ENCODE data around the gene CLDN7. TPM values are rescaled to one million over a fixed set of nuclear protein-coding genes. Genes with fewer than 3 reads are reported as not detected.
A peak's percentile ranks its signal among the peaks of the same experiment; 100 is the strongest.

Gene CLDN7
- total RNA-seq, 4 donors from 2014 or later, result 2.0 to 5.9 (median 2.4) TPM; not detected in 1

DNA sequence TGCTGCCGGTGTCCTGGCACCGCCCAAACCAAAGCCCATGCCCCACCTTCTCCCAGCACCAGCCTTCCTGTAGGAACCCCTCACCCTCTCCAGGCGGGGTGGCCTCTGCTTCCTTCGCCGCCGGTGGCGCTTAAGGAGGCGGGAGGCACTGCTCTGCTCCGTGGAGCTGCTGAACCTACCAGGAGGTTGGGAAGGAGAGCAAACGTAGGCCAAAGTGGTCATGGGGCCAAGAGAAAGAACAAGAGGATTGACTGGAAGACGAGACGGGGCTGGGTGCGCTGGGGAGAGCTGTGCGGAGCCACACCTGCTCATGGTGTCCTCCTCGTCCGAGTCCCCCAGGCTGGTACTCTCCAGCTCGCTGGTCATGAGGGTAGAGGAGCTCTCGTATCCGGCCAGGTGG lies 32.8 kb downstream of the CLDN7 start:
- 89 to 91% methylated on average over 18 to 19 of the region's 19 CpGs for WGBS, 2 donors
- H3K27ac ChIP-seq, result no peak overlapping the region
- peaks cover 2 to 64% (median 24%) of the 10 kb centered on the region in 3 donors for H3K36me3 ChIP-seq

DNA sequence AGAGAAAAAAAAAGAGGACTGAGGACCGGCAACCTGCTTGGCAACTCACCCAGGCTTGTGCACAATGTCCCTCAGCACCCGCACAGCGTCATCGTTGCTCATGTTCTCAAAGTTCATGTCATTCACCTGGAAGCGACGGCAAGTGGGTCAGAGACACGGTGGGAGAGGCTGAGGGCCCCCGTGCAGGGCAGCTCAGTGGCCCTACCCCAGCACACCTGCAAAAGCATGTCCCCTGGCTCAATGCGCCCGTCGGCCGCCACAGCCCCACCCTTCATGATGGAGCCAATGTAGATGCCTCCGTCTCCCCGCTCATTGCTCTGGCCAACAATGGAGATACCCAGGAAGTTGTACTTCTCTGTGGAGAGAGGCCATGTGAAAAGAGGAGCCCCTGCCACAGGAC lies 33.4 kb downstream of the CLDN7 start:
- H3K27ac ChIP-seq, result no peak overlapping the region

More for the DNA sequence above, 32.8 kb downstream of the CLDN7 start:
- Histone ChIP-seq H3K4me1 (peaks cover 0 to 28% (median 13%) of the 10 kb centered on the region in 4 donors), H3K9me3 (no peaks in the 10 kb centered on the region), H3K27me3 (no peaks in the 10 kb centered on the region), H3K4me3 (no peak overlapping the region)
- TF ChIP-seq POLR2A (IDR thresholded peaks at IDR 0.05) (no peak), EP300 (IDR thresholded peaks at IDR 0.05) (no peak)
- TF ChIP-seq, protein P1, sequence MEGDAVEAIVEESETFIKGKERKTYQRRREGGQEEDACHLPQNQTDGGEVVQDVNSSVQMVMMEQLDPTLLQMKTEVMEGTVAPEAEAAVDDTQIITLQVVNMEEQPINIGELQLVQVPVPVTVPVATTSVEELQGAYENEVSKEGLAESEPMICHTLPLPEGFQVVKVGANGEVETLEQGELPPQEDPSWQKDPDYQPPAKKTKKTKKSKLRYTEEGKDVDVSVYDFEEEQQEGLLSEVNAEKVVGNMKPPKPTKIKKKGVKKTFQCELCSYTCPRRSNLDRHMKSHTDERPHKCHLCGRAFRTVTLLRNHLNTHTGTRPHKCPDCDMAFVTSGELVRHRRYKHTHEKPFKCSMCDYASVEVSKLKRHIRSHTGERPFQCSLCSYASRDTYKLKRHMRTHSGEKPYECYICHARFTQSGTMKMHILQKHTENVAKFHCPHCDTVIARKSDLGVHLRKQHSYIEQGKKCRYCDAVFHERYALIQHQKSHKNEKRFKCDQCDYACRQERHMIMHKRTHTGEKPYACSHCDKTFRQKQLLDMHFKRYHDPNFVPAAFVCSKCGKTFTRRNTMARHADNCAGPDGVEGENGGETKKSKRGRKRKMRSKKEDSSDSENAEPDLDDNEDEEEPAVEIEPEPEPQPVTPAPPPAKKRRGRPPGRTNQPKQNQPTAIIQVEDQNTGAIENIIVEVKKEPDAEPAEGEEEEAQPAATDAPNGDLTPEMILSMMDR (IDR thresholded peaks at IDR 0.05), result no peak
- no peak for DNase-seq (ENCODE audit: low spot score in 2 of 2)

DNA sequence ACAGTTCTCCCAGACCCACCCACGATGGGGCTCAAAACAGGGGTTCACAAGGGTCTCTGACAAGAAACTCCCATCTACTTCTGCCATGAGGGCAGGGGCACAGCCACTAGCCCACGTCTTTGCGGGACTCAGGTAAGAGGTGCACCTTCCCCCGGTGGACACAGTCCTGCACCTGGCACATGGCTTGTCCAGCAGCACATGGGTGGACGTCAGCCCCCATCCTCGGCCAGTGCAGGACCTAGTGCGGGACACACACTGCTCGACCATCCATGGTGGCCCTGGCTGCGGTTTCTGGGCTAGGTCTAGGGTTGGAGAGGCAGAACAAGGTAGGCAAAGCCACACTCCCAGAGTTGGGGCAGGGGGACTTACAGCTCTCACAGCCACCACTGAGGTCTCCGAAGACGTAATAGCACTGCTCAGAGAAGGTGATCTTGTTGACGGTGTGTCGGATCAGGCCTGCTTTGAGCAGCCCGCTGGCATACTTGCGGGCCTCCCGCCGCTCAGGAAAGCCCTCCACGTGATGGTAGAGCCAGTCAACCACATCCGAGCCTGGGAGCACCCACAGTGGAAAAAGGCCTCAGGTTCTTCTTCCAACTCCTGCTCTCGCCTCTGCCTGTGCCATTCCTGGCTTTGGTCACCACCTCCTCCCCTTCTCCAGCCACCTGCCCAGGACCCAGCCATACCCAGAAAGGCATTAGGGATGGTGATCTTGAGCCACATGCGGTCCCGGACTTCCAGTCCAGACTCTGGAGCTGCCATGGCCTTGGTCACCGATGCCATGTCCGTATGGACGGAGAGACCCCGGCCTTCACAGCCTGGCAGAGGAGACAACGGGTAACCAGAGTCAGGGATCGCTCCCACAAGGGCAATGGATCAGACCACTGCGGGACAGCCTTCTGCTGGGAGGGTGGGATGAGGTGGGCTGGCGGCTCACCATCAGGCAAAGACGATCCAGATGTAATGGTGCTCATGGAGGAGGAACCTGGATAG lies 35.3 kb downstream of the CLDN7 start:
- H3K4me1 ChIP-seq, result peaks cover 0 to 13% (median under 1%) of the 10 kb centered on the region in 4 donors
- DNase-seq (ENCODE audit: low spot score in 2 of 2), result no peak
- no peaks in the 10 kb centered on the region for H3K27me3 ChIP-seq
- H3K27ac ChIP-seq, result peak overlapping the region in 1 of 4 donors; percentile 7
- 92 to 93% methylated on average over 25 to 29 of the region's 31 CpGs for WGBS, 2 donors
- no peak overlapping the region for H3K4me3 ChIP-seq
- H3K36me3 ChIP-seq, result peaks cover 6 to 89% (median 32%) of the 10 kb centered on the region in 3 donors
- TF ChIP-seq, protein P1 (IDR thresholded peaks at IDR 0.05), result no peak
- TF ChIP-seq POLR2A (IDR thresholded peaks at IDR 0.05) (no peak), EP300 (IDR thresholded peaks at IDR 0.05) (no peak)
- H3K9me3 ChIP-seq, result no peaks in the 10 kb centered on the region

More for the DNA sequence above, 33.4 kb downstream of the CLDN7 start:
- Histone ChIP-seq H3K4me1 (peaks cover 0 to 28% (median 13%) of the 10 kb centered on the region in 4 donors), H3K27me3 (no peaks in the 10 kb centered on the region), H3K9me3 (no peaks in the 10 kb centered on the region), H3K36me3 (peaks cover 2 to 70% (median 29%) of the 10 kb centered on the region in 3 donors), H3K4me3 (no peak overlapping the region)
- 89 to 93% methylated on average over 14 of the region's 14 CpGs for whole genome bisulfite sequencing, 2 donors
- no peak for DNase-seq (ENCODE audit: low spot score in 2 of 2)
- no peak for TF ChIP-seq POLR2A (IDR thresholded peaks at IDR 0.05)
- TF ChIP-seq, protein P1 (IDR thresholded peaks at IDR 0.05), result no peak
- TF ChIP-seq EP300 (IDR thresholded peaks at IDR 0.05), result no peak

GRCh38 chr17:7225711-7226331 lies 36.5 kb downstream of the CLDN7 start:
- Histone ChIP-seq H3K27ac (peak overlapping the region in 1 of 4 donors; percentile 55), H3K27me3 (no peaks in the 10 kb centered on the region), H3K36me3 (peaks cover 6 to 93% (median 32%) of the 10 kb centered on the region in 3 donors), H3K4me3 (no peak overlapping the region), H3K4me1 (peaks cover 0 to 14% (median 7%) of the 10 kb centered on the region in 4 donors), H3K9me3 (no peaks in the 10 kb centered on the region)
- no peak for DNase-seq (ENCODE audit: low spot score in 2 of 2)
- WGBS, 2 donors, result 64 to 78% methylated on average over 10 to 20 of the region's 21 CpGs
- no peak for TF ChIP-seq POLR2A (IDR thresholded peaks at IDR 0.05)
- TF ChIP-seq, protein P1 (IDR thresholded peaks at IDR 0.05), result no peak
- TF ChIP-seq EP300 (IDR thresholded peaks at IDR 0.05), result no peak

Data from tibial nerve (tissue), 4 donors.